Calu3 (cell line): ENCODE results near the gene KLF12. TPM values are rescaled to one million over a fixed set of nuclear protein-coding genes. Genes with fewer than 3 reads are reported as not detected.

Experiments used
- BruUV-seq: library from RNA; stranded (reverse); fragments of 400-500 nt; replicated peaks from 2 replicates; lab custom pipeline; 2021; lab: Mats Ljungman, UMichigan
- CTCF ChIA-PET: fragments of 300-600 bp; sonication (Branson Sonifier 250); formaldehyde crosslinking; loops from one replicate; lab custom pipeline; 2022; ENCODE audit warnings: antibody characterized with exemption; lab: Charles Lee
- DNase-seq: peaks from one replicate; pipeline ENCODE4 v3.0.0; 2022
- H3K27ac Mint-ChIP-seq: one replicate; pipeline ENCODE4 v1.8.0; 2022; ENCODE audit warnings: mixed read lengths; ENCODE audit not compliant: unreplicated experiment
- H3K27me3 Mint-ChIP-seq: one replicate; pipeline ENCODE4 v1.8.0; 2022; ENCODE audit warnings: mixed read lengths; ENCODE audit not compliant: unreplicated experiment
- H3K36me3 Mint-ChIP-seq: one replicate; pipeline ENCODE4 v1.8.0; 2022; ENCODE audit warnings: mild to moderate bottlenecking, moderate library complexity, mixed read lengths; ENCODE audit not compliant: insufficient read depth, unreplicated experiment
- H3K4me1 Mint-ChIP-seq: one replicate; pipeline ENCODE4 v1.8.0; 2022; ENCODE audit warnings: mild to moderate bottlenecking, low read depth, mixed read lengths; ENCODE audit not compliant: unreplicated experiment
- H3K4me3 Mint-ChIP-seq: one replicate; pipeline ENCODE4 v1.8.0; 2022; ENCODE audit warnings: mild to moderate bottlenecking, low read depth, moderate library complexity, mixed read lengths; ENCODE audit not compliant: unreplicated experiment
- H3K9me3 Mint-ChIP-seq: one replicate; pipeline ENCODE4 v1.8.0; 2022; ENCODE audit warnings: low read depth, mixed read lengths; ENCODE audit not compliant: unreplicated experiment
- CTCF ChIP-seq: fragments of 200-600 bp; IDR thresholded peaks from one replicate; pipeline ENCODE4 v1.8.0; 2022; ENCODE audit warnings: antibody characterized with exemption; ENCODE audit not compliant: unreplicated experiment
- intact Hi-C: fragments of 100-400 bp; cut with micrococcal nuclease; formaldehyde crosslinking; loops from one replicate; pipeline ENCODE4 v1.10.0; 2022; ENCODE audit not compliant: unreplicated experiment
- total RNA-seq: library from RNA; stranded (reverse); gene quantifications from 2 replicates; pipeline ENCODE4 v1.2.3, GENCODE V29; 2022

The KLF12 gene
- total RNA-seq, 1 experiment from 2014 or later = 3.9 TPM

- H3K9me3 Mint-ChIP-seq = no peaks in the 10 kb centered on the region
- no TSS peak for BruUV-seq
- CTCF ChIA-PET = no interaction called here
- H3K27me3 Mint-ChIP-seq = no peaks in the 10 kb centered on the region
- no peak overlapping the region for H3K4me3 Mint-ChIP-seq
- no peaks in the 10 kb centered on the region for H3K4me1 Mint-ChIP-seq
- H3K36me3 Mint-ChIP-seq = no peaks in the 10 kb centered on the region
- no peak for TF ChIP-seq CTCF
- DNase-seq = no peak
- intact Hi-C loops = no loop called here
- no peak overlapping the region for H3K27ac Mint-ChIP-seq
Measured at GRCh38 chr13:74090869-74091605, 43.2 kb downstream of the KLF12 start.

GRCh38 chr13:74090397-74090796 lies 43.8 kb downstream of the KLF12 start:
- no peaks in the 10 kb centered on the region for H3K9me3 Mint-ChIP-seq
- H3K4me1 Mint-ChIP-seq = no peaks in the 10 kb centered on the region
- TF ChIP-seq CTCF = no peak
- DNase-seq = no peak
- CTCF ChIA-PET = no interaction called here
- H3K36me3 Mint-ChIP-seq = no peaks in the 10 kb centered on the region
- no peak overlapping the region for H3K4me3 Mint-ChIP-seq
- no peaks in the 10 kb centered on the region for H3K27me3 Mint-ChIP-seq
- BruUV-seq = no TSS peak
- intact Hi-C loops = no loop called here
- H3K27ac Mint-ChIP-seq = no peak overlapping the region

GRCh38 chr13:74087357-74087756 lies 46.8 kb downstream of the KLF12 start:
- Mint-ChIP-seq H3K27me3 (no peaks in the 10 kb centered on the region), H3K27ac (no peak overlapping the region), H3K9me3 (no peaks in the 10 kb centered on the region), H3K36me3 (no peaks in the 10 kb centered on the region), H3K4me1 (no peaks in the 10 kb centered on the region), H3K4me3 (no peak overlapping the region)
- BruUV-seq = no TSS peak
- TF ChIP-seq CTCF = no peak
- DNase-seq = no peak
- intact Hi-C loops = no loop called here
- CTCF ChIA-PET = no interaction called here
